ENCODE data around the gene CNGA4. TPM values are rescaled to one million over a fixed set of nuclear protein-coding genes. Genes with fewer than 3 reads are reported as not detected.

The CNGA4 gene
- total and polyA plus RNA-seq, 2 of the 13 experiments (the other 11 are each of a cell fraction or from before 2014, with no cell fraction given): 0.03 TPM; not detected in 1

DNA sequence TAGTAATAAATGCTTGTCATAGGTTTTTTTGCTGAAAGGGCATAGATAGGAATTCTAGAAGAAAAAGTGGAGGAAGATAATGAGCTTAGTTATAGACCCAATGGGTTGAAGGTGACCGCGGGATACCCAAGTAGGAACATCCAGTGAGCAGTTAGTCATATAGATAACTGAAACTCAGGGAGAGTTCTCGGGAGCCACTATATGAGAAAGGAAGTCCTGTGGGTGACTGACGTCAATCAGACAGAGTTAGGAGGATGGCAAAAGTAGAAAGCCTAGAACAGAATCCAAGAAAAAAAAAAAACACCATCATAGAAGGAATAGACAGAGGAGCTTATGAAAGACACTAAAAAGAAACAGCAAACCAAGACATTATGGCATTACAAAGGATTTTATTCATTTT is 1.6 kb upstream of the CNGA4 start:
- Histone ChIP-seq H3K27ac (ENCODE audit: extremely low read length, insufficient read depth, low read length) (no peak overlapping the region), H3K27me3 (ENCODE audit: control insufficient read depth in 1 of 2, insufficient read depth in 2 of 2, low read length in 2 of 2) (peaks cover 1 to 11% of the 10 kb centered on the region in 2 experiments; a peak in 1 of 5 replicates), H3K4me3 (replicated peaks in 1 of 3; ENCODE audit: insufficient read depth in 1 of 3, low read depth in 2 of 3, low read length in 3 of 3) (no peak overlapping the region), H3K4me1 (ENCODE audit: insufficient read depth, low read length) (peaks cover 13% of the 10 kb centered on the region), H3K4me2 (ENCODE audit: low read depth, low read length) (no peak overlapping the region), H3K9me3 (ENCODE audit: low read length) (no peaks in the 10 kb centered on the region), H3K9ac (ENCODE audit: insufficient read depth, low read depth, low read length) (no peak overlapping the region), H2AFZ (ENCODE audit: low read length) (no peak overlapping the region), H3K36me3 (replicated peaks in 1 of 2; ENCODE audit: control insufficient read depth in 1 of 2, insufficient read depth in 2 of 2, low read length in 2 of 2) (no peaks in the 10 kb centered on the region), H3K79me2 (ENCODE audit: insufficient read depth, low read length) (peaks cover 20% of the 10 kb centered on the region), H4K20me1 (ENCODE audit: insufficient read depth, low read length) (no peaks in the 10 kb centered on the region)
- ATAC-seq (no peak), DNase-seq (ENCODE audit: low spot score) (no peak), FAIRE-seq (no peak)
- POLR2A ChIA-PET: no interaction called here
- CTCF ChIA-PET (ENCODE audit: low intra/inter-chr PET ratio, low total read pairs): no interaction called here
- BruUV-seq (replicated peaks): no TSS peak
- WGBS (ENCODE audit: low lambda C conversion rate): 42% methylated on average over 4 of the region's 4 CpGs
- intact Hi-C loops (cut with micrococcal nuclease; ENCODE audit: unreplicated experiment) (loop anchor here (10.0 kb wide), 1 partner anchor 248 kb away; the partner anchor contains the start of genes ARFIP2 and TIMM10B), in situ Hi-C loops (cut with HindIII; ENCODE audit: extremely low pct_ligation_motif_present, low pct_unique_long_range_greater_than_20kb) (no loop called here)
- TF ChIP-seq ZNF383 (CRISPR knock-in tag; IDR thresholded peaks at IDR 0.05; ENCODE audit: borderline replicate concordance) (no peak), SMYD3 (CRISPR knock-in tag; IDR thresholded peaks at IDR 0.05) (no peak)

GRCh38 chr11:6237761-6238302 is 1.1 kb upstream of the CNGA4 start:
- peaks cover 2 to 16% of the 10 kb centered on the region in 2 experiments; a peak in 1 of 5 replicates for H3K27me3 ChIP-seq (ENCODE audit: control insufficient read depth in 1 of 2, insufficient read depth in 2 of 2, low read length in 2 of 2)
- DNase-seq (ENCODE audit: low spot score) (no peak), FAIRE-seq (no peak), ATAC-seq (no peak)
- H3K4me2 ChIP-seq (ENCODE audit: low read depth, low read length): no peak overlapping the region
- ChIA-PET POLR2A (no interaction called here), CTCF (ENCODE audit: low intra/inter-chr PET ratio, low total read pairs) (no interaction called here)
- WGBS (ENCODE audit: low lambda C conversion rate): 10% methylated on average over 5 of the region's 5 CpGs
- no peak overlapping the region for H2AFZ ChIP-seq (ENCODE audit: low read length)
- intact Hi-C loops (cut with micrococcal nuclease; ENCODE audit: unreplicated experiment) (loop anchor here (10.0 kb wide), 1 partner anchor 247 kb away; the partner anchor contains the start of genes ARFIP2 and TIMM10B), in situ Hi-C loops (cut with HindIII; ENCODE audit: extremely low pct_ligation_motif_present, low pct_unique_long_range_greater_than_20kb) (no loop called here)
- H3K4me3 ChIP-seq (replicated peaks in 1 of 3; ENCODE audit: insufficient read depth in 1 of 3, low read depth in 2 of 3, low read length in 3 of 3): no peak overlapping the region
- no peaks in the 10 kb centered on the region for H3K9me3 ChIP-seq (ENCODE audit: low read length)
- no peak overlapping the region for H3K27ac ChIP-seq (ENCODE audit: extremely low read length, insufficient read depth, low read length)
- no peak overlapping the region for H3K9ac ChIP-seq (ENCODE audit: insufficient read depth, low read depth, low read length)
- H3K79me2 ChIP-seq (ENCODE audit: insufficient read depth, low read length): peaks cover 14% of the 10 kb centered on the region
- H3K36me3 ChIP-seq (replicated peaks in 1 of 2; ENCODE audit: control insufficient read depth in 1 of 2, insufficient read depth in 2 of 2, low read length in 2 of 2): no peaks in the 10 kb centered on the region
- no peaks in the 10 kb centered on the region for H4K20me1 ChIP-seq (ENCODE audit: insufficient read depth, low read length)
- BruUV-seq (replicated peaks): no TSS peak
- peaks cover 11% of the 10 kb centered on the region for H3K4me1 ChIP-seq (ENCODE audit: insufficient read depth, low read length)
- TF ChIP-seq KDM3A (CRISPR knock-in tag; IDR thresholded peaks at IDR 0.05; ENCODE audit: low read depth) (no peak), BCLAF1 (IDR thresholded peaks at IDR 0.05) (no peak), NFATC3 (CRISPR knock-in tag; IDR thresholded peaks at IDR 0.05) (no peak), ZNF138 (CRISPR knock-in tag; IDR thresholded peaks at IDR 0.05; ENCODE audit: low read depth) (no peak), ZBTB21 (CRISPR knock-in tag; IDR thresholded peaks at IDR 0.05) (no peak), ZNF556 (CRISPR knock-in tag; IDR thresholded peaks at IDR 0.05; ENCODE audit: borderline replicate concordance) (no peak), IRX3 (CRISPR knock-in tag; IDR thresholded peaks at IDR 0.05; ENCODE audit: borderline replicate concordance, low read depth) (no peak), ZNF619 (CRISPR knock-in tag; IDR thresholded peaks at IDR 0.05) (no peak), HOXA7 (CRISPR knock-in tag; IDR thresholded peaks at IDR 0.05) (no peak)
- TF ChIP-seq, protein P1, sequence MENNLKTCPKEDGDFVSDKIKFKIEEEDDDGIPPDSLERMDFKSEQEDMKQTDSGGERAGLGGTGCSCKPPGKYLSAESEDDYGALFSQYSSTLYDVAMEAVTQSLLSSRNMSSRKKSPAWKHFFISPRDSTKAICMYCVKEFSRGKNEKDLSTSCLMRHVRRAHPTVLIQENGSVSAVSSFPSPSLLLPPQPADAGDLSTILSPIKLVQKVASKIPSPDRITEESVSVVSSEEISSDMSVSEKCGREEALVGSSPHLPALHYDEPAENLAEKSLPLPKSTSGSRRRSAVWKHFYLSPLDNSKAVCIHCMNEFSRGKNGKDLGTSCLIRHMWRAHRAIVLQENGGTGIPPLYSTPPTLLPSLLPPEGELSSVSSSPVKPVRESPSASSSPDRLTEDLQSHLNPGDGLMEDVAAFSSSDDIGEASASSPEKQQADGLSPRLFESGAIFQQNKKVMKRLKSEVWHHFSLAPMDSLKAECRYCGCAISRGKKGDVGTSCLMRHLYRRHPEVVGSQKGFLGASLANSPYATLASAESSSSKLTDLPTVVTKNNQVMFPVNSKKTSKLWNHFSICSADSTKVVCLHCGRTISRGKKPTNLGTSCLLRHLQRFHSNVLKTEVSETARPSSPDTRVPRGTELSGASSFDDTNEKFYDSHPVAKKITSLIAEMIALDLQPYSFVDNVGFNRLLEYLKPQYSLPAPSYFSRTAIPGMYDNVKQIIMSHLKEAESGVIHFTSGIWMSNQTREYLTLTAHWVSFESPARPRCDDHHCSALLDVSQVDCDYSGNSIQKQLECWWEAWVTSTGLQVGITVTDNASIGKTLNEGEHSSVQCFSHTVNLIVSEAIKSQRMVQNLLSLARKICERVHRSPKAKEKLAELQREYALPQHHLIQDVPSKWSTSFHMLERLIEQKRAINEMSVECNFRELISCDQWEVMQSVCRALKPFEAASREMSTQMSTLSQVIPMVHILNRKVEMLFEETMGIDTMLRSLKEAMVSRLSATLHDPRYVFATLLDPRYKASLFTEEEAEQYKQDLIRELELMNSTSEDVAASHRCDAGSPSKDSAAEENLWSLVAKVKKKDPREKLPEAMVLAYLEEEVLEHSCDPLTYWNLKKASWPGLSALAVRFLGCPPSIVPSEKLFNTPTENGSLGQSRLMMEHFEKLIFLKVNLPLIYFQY (CRISPR knock-in tag; IDR thresholded peaks at IDR 0.05; ENCODE audit: borderline replicate concordance): no peak
